ENCODE measurements around the gene LMNB1.

Gene LMNB1

DNA sequence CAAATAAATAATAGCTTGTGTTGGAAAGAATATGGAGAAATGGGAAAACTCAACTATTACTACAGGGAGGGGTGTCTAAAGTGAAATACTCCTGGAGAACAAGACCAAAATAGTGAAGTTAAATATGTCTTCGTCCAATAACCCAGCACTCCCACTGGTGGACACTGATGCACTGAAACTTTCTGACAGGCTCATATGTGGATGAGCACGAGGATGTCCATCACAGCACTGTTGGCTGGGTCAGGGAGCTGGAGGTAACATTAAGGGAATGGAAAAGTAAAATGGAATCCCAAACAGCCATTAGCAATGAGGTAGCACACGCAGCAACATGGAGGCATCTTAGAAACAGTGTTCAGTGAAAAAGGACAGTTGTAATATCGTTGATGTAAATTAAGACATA, 86.5 kb downstream of the LMNB1 start:
- no peak for DNase-seq

DNA sequence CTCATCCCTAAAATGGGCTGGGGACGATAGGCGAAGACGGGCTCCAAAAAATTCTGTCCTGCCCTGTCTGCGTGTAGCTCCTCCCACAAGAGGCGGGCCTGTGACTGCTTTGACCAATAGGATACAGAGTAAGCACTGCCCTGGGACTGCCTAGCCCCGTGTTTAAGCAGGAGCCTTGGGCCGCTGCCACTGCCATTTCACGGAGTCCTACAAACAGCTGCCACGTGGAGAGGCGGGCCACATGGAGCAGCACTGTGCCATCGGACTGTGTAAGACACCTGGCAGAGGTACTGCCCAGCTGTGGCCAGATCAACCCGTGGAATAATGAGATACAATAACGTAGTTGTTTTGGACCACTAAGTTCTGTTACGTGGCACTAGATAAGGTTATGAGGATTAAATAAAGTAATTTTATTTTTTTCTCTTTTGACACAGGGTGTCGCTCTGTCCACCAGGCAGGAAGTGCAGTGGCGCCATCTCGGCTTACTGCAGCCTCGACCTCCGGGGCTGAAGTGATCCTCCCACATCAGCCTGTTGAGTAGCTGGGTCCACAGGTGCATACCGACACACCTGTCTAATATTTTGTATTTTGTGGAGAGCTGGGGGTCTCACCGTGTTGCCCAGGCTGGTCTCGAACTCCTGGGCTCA, 87.2 kb downstream of the LMNB1 start:
- DNase-seq: no peak

DNA sequence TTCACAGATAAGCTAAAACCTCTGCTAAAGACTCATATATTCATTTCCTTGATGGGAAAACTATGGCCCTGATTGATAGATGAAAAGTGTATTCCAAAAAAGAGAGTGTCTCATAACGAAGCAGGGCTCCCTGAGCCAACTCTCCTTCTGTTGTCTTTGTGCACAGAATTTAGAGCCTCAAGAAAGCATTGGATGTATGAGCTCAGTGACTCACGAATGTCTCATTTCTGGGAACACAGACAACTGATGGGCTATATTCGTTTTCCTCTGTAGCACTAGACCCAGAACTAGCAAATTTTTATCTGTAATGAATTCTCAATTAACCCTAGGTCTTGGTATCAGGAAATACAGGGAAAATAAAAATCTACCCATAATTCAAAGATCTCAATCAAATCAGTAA, 88.4 kb downstream of the LMNB1 start:
- no peak for DNase-seq

DNA sequence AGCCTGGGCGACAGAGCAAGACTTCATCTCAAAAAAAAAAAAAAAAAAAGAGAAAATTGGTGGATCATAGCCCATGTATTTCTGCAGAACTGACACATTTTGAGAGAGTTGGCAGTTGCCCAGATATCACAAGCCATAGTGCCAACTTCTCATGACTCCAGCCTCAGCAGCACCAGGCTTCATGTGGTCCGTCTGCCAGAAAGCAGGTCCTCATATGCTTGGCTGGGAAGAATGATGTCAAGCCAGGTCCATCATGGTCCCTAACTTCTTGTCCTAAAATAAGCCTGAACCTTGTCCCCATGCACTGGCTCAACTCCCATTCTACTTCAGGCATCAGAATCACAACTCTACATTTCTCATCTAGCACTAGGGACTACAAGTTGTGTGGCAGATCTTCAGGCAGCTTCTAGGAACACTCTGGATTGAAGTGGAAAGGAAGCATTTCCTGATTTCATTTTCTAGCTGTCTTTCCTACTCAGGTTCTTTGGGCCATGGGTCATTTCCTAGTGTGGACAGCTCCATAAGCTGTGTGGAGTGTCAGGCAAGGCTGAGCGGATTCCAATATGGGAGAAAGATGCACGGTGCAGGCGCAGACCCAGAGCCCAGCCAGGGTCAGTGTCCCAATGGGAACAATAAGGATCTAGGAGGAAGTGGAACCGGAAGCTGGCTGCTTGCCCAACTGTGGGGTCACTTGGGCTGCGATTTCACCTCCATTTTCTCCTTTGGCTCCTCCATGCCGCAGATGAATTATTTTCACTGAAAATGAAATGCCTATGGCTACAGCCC, 90.1 kb downstream of the LMNB1 start:
- no peak for DNase-seq

DNA sequence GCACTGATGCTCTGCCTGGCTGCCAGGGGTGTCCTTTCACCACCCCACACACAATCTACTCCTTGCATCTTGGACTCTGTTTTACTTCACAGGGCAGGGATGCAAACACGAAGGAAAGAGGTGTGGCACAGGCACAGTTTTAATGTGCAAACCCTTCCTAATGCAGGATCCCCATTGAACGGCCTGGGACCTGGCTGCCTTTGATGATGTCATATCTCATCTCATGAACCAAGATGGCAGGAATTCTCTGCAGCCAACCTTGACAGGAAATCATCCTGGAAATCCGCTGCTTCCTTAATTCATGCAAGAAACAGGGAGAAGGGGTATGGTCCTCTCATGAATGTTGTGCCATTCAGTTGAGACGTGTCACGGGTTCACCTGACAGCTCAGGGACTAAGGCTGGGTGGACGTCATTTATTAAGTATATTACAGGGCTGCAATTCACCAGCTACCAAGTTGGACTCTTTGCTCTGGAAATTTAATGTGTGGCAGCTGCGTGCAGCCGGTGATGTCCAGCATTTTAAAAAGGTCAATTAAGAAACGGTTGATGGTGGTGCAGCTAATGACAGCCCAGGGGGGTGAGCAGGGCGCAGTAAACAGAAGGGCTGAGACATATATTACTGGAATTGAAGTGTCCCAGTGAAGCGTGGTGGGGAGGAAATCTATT, 91.5 kb downstream of the LMNB1 start:
- DNase-seq: no peak

DNA sequence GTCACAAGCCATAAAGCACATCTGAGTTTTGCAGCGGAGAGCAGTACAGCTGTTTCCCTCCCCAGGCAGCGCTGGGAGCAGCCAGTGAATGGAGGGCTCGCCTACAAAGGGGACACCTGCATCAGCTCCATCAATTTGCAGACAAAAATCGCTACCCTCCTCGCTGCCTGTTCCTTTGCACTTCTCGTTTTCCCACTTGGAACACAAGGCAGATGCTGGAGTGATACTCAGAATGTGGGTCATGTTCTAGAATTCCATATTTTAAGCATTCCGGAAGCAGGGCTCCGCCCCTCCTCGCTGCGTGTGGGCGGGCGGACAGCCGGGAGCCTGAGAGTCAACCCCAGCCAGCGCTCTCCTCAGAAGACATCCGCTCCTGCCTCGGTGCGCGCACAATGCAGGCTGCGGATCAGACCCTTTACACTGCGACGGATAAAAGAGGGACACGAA, 92.1 kb downstream of the LMNB1 start:
- DNase-seq: peak; percentile 6

DNA sequence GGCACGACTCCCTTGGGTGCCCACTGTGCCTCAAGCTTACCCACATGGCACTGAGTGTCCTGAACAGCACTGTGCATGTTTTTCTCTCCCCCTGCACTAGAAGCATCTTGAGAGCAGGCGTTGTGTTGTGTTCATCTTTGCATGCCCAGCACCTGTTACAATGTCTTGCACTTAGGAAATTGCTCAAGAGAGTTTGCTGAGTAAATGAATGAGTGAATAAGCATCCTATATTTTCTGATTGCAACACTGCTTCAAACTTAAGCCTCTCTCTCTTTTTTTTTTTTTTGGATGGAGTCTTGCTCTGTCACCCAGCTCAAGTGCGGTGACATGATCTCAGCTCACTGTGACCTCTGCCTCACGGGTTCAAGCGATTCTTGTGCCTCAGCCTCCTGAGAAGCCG, 94.5 kb downstream of the LMNB1 start:
- no peak for DNase-seq

DNA sequence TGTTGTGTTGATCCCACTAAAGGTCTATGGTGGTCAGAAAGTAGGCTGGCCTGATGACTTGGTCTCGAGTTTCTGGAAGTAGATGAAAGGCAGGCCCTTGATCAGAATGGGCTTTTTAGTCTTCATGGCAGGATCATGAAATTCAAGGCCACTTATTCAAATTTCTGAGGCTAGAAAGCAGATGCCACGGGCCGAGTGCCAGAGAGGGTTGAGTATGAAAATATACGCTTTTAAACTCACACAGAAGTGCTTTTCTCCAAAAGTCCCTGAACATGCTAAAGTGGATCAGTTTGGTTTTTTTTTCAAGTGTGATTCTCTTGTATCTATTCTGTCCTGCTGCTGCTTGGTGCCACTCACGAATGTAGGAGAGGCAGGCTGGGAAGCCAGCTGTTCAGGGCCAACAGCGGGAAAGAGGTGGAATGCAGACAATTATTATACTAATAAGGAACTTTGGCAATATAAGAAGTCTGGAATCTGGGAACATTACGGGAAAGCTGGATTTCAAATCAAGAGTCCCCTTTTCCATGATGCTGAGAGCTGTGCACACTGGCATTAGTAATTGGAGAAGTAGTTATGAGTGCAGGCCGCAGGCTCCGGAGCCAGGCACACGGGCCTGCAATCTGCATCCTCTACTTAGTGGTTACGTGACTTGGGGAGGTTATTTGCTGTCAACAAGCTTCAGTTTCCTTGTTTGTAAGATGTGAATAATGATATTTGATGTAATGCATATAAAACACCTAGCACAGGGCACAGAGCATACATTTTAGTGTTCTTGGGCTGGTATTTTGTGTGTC, 95.8 kb downstream of the LMNB1 start:
- DNase-seq: no peak

DNA sequence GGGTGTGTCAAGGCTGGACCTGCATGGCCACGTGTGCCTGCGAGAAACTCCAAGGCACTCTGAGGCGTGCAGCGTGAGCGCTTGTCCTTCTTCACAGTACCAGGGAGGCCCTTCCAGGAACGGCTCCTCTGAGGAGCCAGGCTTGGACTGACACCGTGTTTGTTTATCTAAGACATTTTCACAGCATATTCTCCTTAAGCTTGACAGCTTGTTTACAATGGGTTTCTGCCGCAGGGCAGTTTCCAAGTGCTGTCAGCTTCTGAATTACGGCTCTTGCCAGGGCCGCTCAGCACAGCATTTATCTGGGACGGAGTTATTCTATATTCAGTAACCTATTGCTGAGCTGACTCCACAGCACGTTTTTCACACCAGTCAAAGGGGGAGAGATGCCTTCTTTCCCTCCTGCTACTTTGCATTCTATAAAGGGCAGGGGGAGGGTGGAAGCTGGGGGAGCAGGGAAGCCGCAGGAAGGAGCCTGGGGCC, 98.4 kb downstream of the LMNB1 start:
- DNase-seq: no peak

DNA sequence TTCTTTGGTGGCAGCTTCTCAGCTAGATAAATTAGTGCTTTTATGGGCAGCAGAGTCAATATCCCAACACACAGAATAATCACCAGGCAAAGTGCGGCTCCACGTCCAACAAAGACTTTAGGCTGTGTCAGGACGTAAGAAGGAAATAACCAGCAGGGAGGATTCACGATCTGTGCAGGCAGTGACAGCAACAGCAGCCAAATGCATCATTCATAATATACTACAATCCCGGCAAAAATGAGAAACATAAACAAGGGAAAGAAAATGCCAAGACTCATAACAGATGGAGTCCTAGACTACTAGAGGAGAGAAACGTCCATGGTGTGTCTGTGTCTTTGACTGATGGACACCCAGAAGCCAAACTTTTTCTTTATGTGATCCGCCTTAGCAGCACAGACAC, 100.7 kb downstream of the LMNB1 start:
- no peak for DNase-seq

DNA sequence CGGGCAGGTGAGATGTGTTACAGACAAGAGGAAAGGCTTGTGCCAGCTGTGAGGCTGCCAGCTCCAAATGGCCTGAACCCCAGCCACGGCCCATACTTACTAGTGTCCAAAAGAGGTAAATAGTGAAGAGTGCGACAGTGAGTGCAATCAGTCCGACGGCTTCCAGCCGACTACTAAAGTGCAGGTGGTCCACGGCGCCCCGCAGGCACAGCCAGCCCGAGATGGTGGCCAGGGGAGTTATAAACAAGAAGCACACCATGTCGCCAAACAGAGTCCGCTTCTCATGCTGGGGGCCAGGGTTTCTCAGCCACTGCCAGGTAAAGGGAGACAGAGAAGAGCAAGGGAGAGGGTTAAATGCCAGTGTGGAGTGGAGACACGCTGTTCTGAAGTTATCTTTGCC, 101.1 kb downstream of the LMNB1 start:
- DNase-seq: no peak

DNA sequence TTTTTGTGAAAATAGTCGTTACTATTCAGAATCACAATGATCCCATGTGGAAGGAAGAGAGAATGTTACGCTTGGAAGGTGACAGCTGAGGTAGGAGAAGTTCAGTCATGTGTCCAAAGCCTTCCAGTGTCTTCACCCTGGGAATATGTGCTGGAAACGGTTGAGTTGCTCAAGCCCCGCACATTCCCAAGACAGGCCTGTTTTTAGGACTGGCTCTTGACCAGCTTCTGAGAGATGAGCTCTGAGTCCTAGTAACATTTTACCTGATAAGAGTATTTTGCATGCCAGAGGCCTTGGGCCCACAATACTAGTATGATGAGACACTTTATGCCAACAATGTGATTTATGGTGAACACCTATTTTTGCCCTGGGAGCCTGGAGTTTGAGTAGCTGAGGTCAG, 101.7 kb downstream of the LMNB1 start:
- DNase-seq: no peak

DNA sequence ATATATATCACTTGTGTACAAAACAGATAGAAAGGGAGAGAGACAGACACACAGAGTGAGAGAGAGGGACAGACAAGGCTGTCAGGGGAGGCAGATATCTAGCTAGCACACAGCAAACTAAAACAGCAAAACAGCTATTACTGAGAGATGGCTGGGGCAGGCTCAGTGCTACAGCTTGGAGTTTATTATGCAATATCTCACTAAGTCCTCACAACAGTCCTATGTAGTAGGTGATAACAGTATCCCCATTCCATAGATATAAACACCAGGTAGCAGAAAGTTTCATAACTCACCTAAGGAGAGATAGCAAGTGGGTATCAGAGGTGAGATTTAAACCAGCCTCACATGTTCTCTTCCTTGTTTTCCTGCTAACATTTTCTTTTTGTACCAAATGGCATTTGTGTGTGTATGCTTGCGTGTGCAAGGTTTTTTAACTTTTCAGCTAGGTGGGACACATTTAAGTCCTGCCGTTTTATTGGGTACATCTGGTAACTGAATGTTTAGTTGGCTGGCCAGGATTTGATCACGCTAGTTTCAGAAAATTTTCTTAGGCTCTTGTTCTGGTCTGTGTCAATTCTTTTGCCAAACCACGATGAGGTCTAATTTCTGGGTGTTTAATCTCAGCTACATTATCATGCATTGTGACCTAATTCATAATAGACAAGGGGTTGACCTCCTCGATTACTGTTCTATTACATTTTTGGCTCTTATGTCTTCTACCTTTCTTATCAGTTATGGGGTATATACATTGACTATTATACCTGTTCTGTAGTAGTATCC, 105.1 kb downstream of the LMNB1 start:
- no peak for DNase-seq

DNA sequence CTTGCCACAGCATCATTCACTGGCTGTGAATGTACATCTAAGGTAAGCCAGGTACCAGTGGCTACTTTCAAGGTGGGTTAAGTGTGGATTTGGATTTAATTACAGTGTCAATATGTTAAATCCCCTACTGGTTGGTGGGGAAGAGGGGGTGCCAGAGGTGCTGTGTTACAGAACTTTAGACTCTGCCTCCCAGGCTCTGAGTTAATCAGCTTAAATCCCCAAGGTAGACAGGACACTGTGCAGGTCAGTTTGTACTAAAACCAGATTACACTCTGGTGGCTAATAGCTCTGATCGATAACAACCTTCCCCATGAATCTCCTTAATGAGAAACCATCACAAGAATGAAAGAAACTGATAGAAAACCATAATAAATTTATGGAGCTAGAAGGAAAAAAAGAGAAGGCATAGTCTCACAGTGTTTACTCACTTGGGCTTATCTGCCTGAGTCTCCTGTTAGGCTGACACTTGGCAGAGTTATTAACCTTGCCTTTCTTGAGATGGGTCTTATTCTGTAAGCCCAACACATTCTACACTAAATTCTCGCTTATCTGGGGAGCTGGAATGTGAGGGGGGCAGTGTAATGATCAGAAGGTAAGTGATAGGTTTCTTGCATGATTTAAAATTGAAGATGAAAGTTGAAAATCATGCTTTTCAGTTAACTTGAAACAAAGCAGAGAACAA, 106.8 kb downstream of the LMNB1 start:
- DNase-seq: no peak

DNA sequence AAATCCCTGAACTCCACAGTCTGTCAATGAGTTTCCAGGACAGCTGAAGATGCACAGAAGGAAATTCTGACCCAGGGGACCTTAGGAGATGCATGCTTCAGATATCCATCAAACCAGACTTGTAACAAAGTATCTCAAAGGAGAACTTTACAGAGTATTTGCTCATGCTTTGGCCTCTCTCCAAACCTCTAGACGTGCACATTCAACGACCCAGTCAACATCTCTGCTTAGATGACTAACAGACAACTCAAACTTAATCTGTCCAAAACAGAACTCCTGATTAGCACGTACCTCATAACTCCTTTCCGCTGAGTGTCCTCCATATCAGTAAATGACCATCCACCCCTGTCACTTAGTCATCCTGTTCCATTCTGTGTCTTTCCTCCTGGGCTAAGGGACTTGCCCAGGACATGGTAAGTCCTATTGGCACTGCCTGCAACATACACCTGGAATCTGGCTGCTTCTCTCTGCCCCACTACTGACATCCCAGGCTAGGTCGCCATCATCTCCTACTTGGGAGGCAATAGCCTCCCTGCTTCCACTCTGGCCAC, 107.4 kb downstream of the LMNB1 start:
- no peak for DNase-seq
